ENCODE data around the gene MT3.
"Not testable (repeated sequence)": the region's sequence is repeated elsewhere in the genome, so short reads cannot be mapped to it uniquely, and the experiment has no call there.

Gene MT3

GRCh38 chr16:56580391-56581048, 8.8 kb upstream of the MT3 start:
- DNase-seq (ENCODE audit: low read depth, low spot score) = no peak

GRCh38 chr16:56582911-56583310, 6.4 kb upstream of the MT3 start:
- DNase-seq (ENCODE audit: low read depth, low spot score) = not testable (repeated sequence)

GRCh38 chr16:56583351-56584168, 5.8 kb upstream of the MT3 start:
- DNase-seq (ENCODE audit: low read depth, low spot score) = no peak

- DNase-seq (ENCODE audit: low read depth, low spot score) = no peak
Measured at GRCh38 chr16:56584276-56584675, 5.1 kb upstream of the MT3 start.

GRCh38 chr16:56588781-56589140, 567 bp upstream of the MT3 start:
- no peak for DNase-seq (ENCODE audit: low read depth, low spot score)

- DNase-seq (ENCODE audit: low read depth, low spot score) = no peak
Measured at GRCh38 chr16:56591377-56592060, 2.2 kb downstream of the MT3 start.

- DNase-seq (ENCODE audit: low read depth, low spot score) = no peak
Measured at GRCh38 chr16:56593573-56594291, 4.4 kb downstream of the MT3 start.

GRCh38 chr16:56594292-56594619, 4.9 kb downstream of the MT3 start:
- DNase-seq (ENCODE audit: low read depth, low spot score) = no peak

GRCh38 chr16:56600398-56600999, 11.2 kb downstream of the MT3 start:
- DNase-seq (ENCODE audit: low read depth, low spot score) = peak; percentile 62

- no peak for DNase-seq (ENCODE audit: low read depth, low spot score)
Measured at GRCh38 chr16:56601325-56601724, 12.0 kb downstream of the MT3 start.

- DNase-seq (ENCODE audit: low read depth, low spot score) = peak; percentile 49
Measured at GRCh38 chr16:56603589-56603988, 14.3 kb downstream of the MT3 start.

- no peak for DNase-seq (ENCODE audit: low read depth, low spot score)
Measured at GRCh38 chr16:56604966-56605365, 15.6 kb downstream of the MT3 start.

- no peak for DNase-seq (ENCODE audit: low read depth, low spot score)
Measured at GRCh38 chr16:56605475-56605874, 16.1 kb downstream of the MT3 start.

GRCh38 chr16:56606071-56606475, 16.7 kb downstream of the MT3 start:
- no peak for DNase-seq (ENCODE audit: low read depth, low spot score)

- peak; percentile 71 for DNase-seq (ENCODE audit: low read depth, low spot score)
Measured at GRCh38 chr16:56606476-56607108, 17.3 kb downstream of the MT3 start.

GRCh38 chr16:56607109-56607618, 17.8 kb downstream of the MT3 start:
- peak; percentile 91 for DNase-seq (ENCODE audit: low read depth, low spot score)

GRCh38 chr16:56607675-56608042, 18.3 kb downstream of the MT3 start:
- DNase-seq (ENCODE audit: low read depth, low spot score) = peak; percentile 42

GRCh38 chr16:56608043-56608875, 18.9 kb downstream of the MT3 start, which contains the start of gene MT2A:
Gene MT2A (plus strand): TSS chr16:56608584. CDS start chr16:56608656, 72 bp downstream.
- DNase-seq (ENCODE audit: low read depth, low spot score) = peak; percentile 98

GRCh38 chr16:56608876-56609462, 19.6 kb downstream of the MT3 start:
- peak; percentile 38 for DNase-seq (ENCODE audit: low read depth, low spot score)

Measured in astrocyte of the hippocampus (primary cell).